ENCODE results near the gene NUP62. TPM values are rescaled to one million over a fixed set of nuclear protein-coding genes. Genes with fewer than 3 reads are reported as not detected.

Gene NUP62
- total and polyA plus RNA-seq, 4 donors, result 16.2 to 45.9 (median 38.0) TPM

- no peak for TF ChIP-seq CTCF (IDR thresholded peaks at IDR 0.05; ENCODE audit: control extremely low read depth, extremely low read depth)
- Histone ChIP-seq H3K27me3 (ENCODE audit: control insufficient read depth in 3 of 3, insufficient read depth in 3 of 3, low read length in 2 of 3) (peaks cover 0 to 5% (median 0%) of the 10 kb centered on the region in 3 donors), H3K9me3 (ENCODE audit: control insufficient read depth in 4 of 4, insufficient read depth in 3 of 4, low read length in 3 of 4) (no peaks in the 10 kb centered on the region), H3K27ac (ENCODE audit: low read depth in 1 of 2, low read length in 1 of 2) (peak overlapping the region in 1 of 2 donors; percentile 1), H3K9ac (ENCODE audit: insufficient read depth in 1 of 2, low read length in 2 of 2) (no peak overlapping the region), H3K36me3 (ENCODE audit: control insufficient read depth in 4 of 4, insufficient read depth in 4 of 4, low read length in 4 of 4) (peaks cover 0 to 5% (median 1%) of the 10 kb centered on the region in 4 donors), H3K4me3 (no peak overlapping the region), H3K4me1 (ENCODE audit: control insufficient read depth in 5 of 5, insufficient read depth in 5 of 5, low read length in 5 of 5) (peaks cover 0 to 11% (median 0%) of the 10 kb centered on the region in 5 donors)
- ATAC-seq (ENCODE audit: insufficient read depth, low FRiP score), result peak; percentile 67
- no peak for DNase-seq
- 17 to 20% methylated on average over 55 to 69 of the region's 69 CpGs for WGBS, 2 donors
Observed at GRCh38 chr19:49890349-49891311, 38.7 kb downstream of the NUP62 start.

- no peak overlapping the region for H3K9ac ChIP-seq (ENCODE audit: insufficient read depth in 1 of 2, low read length in 2 of 2)
- peak; percentile 79 for TF ChIP-seq CTCF (IDR thresholded peaks at IDR 0.05; ENCODE audit: control extremely low read depth, extremely low read depth)
- H3K4me1 ChIP-seq (ENCODE audit: control insufficient read depth in 5 of 5, insufficient read depth in 5 of 5, low read length in 5 of 5), result peaks cover 0 to 11% (median 0%) of the 10 kb centered on the region in 5 donors
- no peaks in the 10 kb centered on the region for H3K9me3 ChIP-seq (ENCODE audit: control insufficient read depth in 4 of 4, insufficient read depth in 3 of 4, low read length in 3 of 4)
- peak; percentile 69 to 85 (median 83) for DNase-seq
- peaks cover 0 to 9% (median 2%) of the 10 kb centered on the region in 4 donors for H3K36me3 ChIP-seq (ENCODE audit: control insufficient read depth in 4 of 4, insufficient read depth in 4 of 4, low read length in 4 of 4)
- peaks cover 0 to 2% (median 0%) of the 10 kb centered on the region in 3 donors for H3K27me3 ChIP-seq (ENCODE audit: control insufficient read depth in 3 of 3, insufficient read depth in 3 of 3, low read length in 2 of 3)
- 20 to 25% methylated on average over 70 to 71 of the region's 71 CpGs for WGBS, 2 donors
- no peak overlapping the region for H3K27ac ChIP-seq (ENCODE audit: low read depth in 1 of 2, low read length in 1 of 2)
- ATAC-seq (ENCODE audit: insufficient read depth, low FRiP score), result peak; percentile 61
- H3K4me3 ChIP-seq, result no peak overlapping the region
Observed at GRCh38 chr19:49889687-49890348, 39.5 kb downstream of the NUP62 start.

GRCh38 chr19:49889038-49889686, 40.1 kb downstream of the NUP62 start:
- ATAC-seq (ENCODE audit: insufficient read depth, low FRiP score), result no peak
- TF ChIP-seq CTCF (IDR thresholded peaks at IDR 0.05; ENCODE audit: control extremely low read depth, extremely low read depth), result no peak
- Histone ChIP-seq H3K27ac (ENCODE audit: low read depth in 1 of 2, low read length in 1 of 2) (no peak overlapping the region), H3K9me3 (ENCODE audit: control insufficient read depth in 4 of 4, insufficient read depth in 3 of 4, low read length in 3 of 4) (no peaks in the 10 kb centered on the region), H3K4me3 (no peak overlapping the region), H3K27me3 (ENCODE audit: control insufficient read depth in 3 of 3, insufficient read depth in 3 of 3, low read length in 2 of 3) (peaks cover 0 to 2% (median 0%) of the 10 kb centered on the region in 3 donors), H3K4me1 (ENCODE audit: control insufficient read depth in 5 of 5, insufficient read depth in 5 of 5, low read length in 5 of 5) (peaks cover 0 to 11% (median 0%) of the 10 kb centered on the region in 5 donors), H3K9ac (ENCODE audit: insufficient read depth in 1 of 2, low read length in 2 of 2) (no peak overlapping the region), H3K36me3 (ENCODE audit: control insufficient read depth in 4 of 4, insufficient read depth in 4 of 4, low read length in 4 of 4) (peaks cover 0 to 15% (median 6%) of the 10 kb centered on the region in 4 donors)
- WGBS, 2 donors, result 88 to 94% methylated on average over 23 of the region's 23 CpGs
- no peak for DNase-seq

Measured in lung (tissue), 12 donors.